H1 (cell line): ENCODE results near the gene TJP2. TPM values are rescaled to one million over a fixed set of nuclear protein-coding genes. Genes with fewer than 3 reads are reported as not detected.
A peak's percentile ranks its signal among the peaks of the same experiment; 100 is the strongest.

Source experiments
- CTCF ChIA-PET: fragments of 300-600 bp; sonication (Branson Sonifier 250); formaldehyde crosslinking; loops from one replicate; lab custom pipeline; 2021; ENCODE audit not compliant: partially characterized antibody; lab: Charles Lee
- POLR2A ChIA-PET: fragments of 300-600 bp; sonication (Branson Sonifier 250); formaldehyde crosslinking; loops from one replicate; lab custom pipeline; 2021; ENCODE audit warnings: inconsistent platforms; ENCODE audit not compliant: partially characterized antibody; lab: Charles Lee
- DNase-seq, 2 experiments: peaks; one replicate each; pipeline versions ENCODE4 v3.0.0 to v3.0.0-alpha.2; 2010 to 2022; ENCODE audit warnings: low spot score in 2 of 2, low read depth in 1 of 2, mixed read lengths in 1 of 2
- FAIRE-seq: peaks from 2 replicates; lab custom pipeline; 2011; peaks lifted over from hg19 to GRCh38; lab: Jason Lieb, UNC
- H2AFZ ChIP-seq: 2 replicates; pipeline ENCODE4 v1.8.1; 2012; ENCODE audit warnings: low read length, inconsistent platforms
- H2AK5ac ChIP-seq: 2 replicates; pipeline ENCODE4 v1.6.1; 2013; ENCODE audit warnings: low read depth, low read length
- H2BK120ac ChIP-seq: replicated peaks from 2 replicates; pipeline ENCODE3; 2013; ENCODE audit warnings: low read depth, low read length, inconsistent platforms
- H2BK12ac ChIP-seq: 2 replicates; pipeline ENCODE4 v1.6.1; 2013; ENCODE audit warnings: low read depth, low read length
- H2BK15ac ChIP-seq: 2 replicates; pipeline ENCODE4 v1.6.1; 2013; ENCODE audit warnings: low read length
- H2BK20ac ChIP-seq: 2 replicates; pipeline ENCODE4 v1.6.1; 2013; ENCODE audit warnings: low read length
- H2BK5ac ChIP-seq: 2 replicates; pipeline ENCODE4 v1.6.1; 2013; ENCODE audit warnings: low read depth, low read length
- H3K14ac ChIP-seq: 2 replicates; pipeline ENCODE4 v1.6.1; 2013; ENCODE audit warnings: inconsistent platforms; ENCODE audit not compliant: insufficient read length
- H3K18ac ChIP-seq: 2 replicates; pipeline ENCODE4 v1.6.1; 2013; ENCODE audit warnings: low read length; ENCODE audit errors: extremely low read depth
- H3K23ac ChIP-seq: 2 replicates; pipeline ENCODE4 v1.6.1; 2013; ENCODE audit warnings: inconsistent platforms; ENCODE audit not compliant: insufficient read length
- H3K23me2 ChIP-seq: 2 replicates; pipeline ENCODE4 v1.6.1; 2013; ENCODE audit warnings: low read depth, low read length
- H3K27ac ChIP-seq: 2 replicates; pipeline ENCODE4 v1.6.1; 2011; ENCODE audit warnings: low read depth, low read length, inconsistent platforms
- H3K27me3 ChIP-seq, 4 experiments: replicated peaks in 1 of 4; 1 replicate in 1 of 4; 2 replicates in 3 of 4; pipeline versions ENCODE4 v1.6.1 to v1.8.1; 2011 to 2013; ENCODE audit warnings: low read length in 3 of 4, mild to moderate bottlenecking in 3 of 4, inconsistent platforms in 2 of 4, mixed read lengths in 2 of 4, moderate library complexity in 1 of 4; ENCODE audit not compliant: control insufficient read depth in 3 of 4, insufficient read depth in 3 of 4; ENCODE audit errors: extremely low read depth in 1 of 4
- H3K36me3 ChIP-seq, 4 experiments: 2 replicates each; pipeline versions ENCODE4 v1.6.1 to v1.8.1; 2011 to 2013; ENCODE audit warnings: mild to moderate bottlenecking in 4 of 4, low read length in 3 of 4, moderate library complexity in 2 of 4, control low read depth in 1 of 4, inconsistent platforms in 1 of 4; ENCODE audit not compliant: insufficient read depth in 4 of 4, control insufficient read depth in 2 of 4
- H3K4ac ChIP-seq: replicated peaks from 2 replicates; pipeline ENCODE3; 2013; ENCODE audit warnings: low read length, low read depth, mixed read lengths, inconsistent platforms; ENCODE audit not compliant: insufficient read length
- H3K4me1 ChIP-seq, 4 experiments: replicated peaks in 1 of 4; 1 replicate in 1 of 4; 2 replicates in 3 of 4; pipeline versions ENCODE4 v1.6.1 to v1.8.1; 2011 to 2013; ENCODE audit warnings: low read length in 3 of 4, inconsistent platforms in 2 of 4, mixed read lengths in 1 of 4; ENCODE audit not compliant: insufficient read depth in 4 of 4, control insufficient read depth in 3 of 4
- H3K4me2 ChIP-seq, 2 experiments: 2 replicates each; pipeline versions ENCODE4 v1.6.1 to v1.8.1; 2011 to 2013; ENCODE audit warnings: low read depth in 2 of 2, low read length in 2 of 2, control low read depth in 1 of 2, inconsistent platforms in 1 of 2, mild to moderate bottlenecking in 1 of 2; ENCODE audit not compliant: insufficient read depth in 1 of 2
- H3K4me3 ChIP-seq, 4 experiments: fragments of 200-600, 300-600 bp in 1 of 4; sonication (generic), shearing (Covaris generic), sonication (Bioruptor Twin) in 1 of 4; 2 replicates each; pipeline versions ENCODE4 v1.5.1 to v1.8.1; 2011 to 2016; ENCODE audit warnings: low read length in 4 of 4, low read depth in 3 of 4, control low read depth in 2 of 4, inconsistent platforms in 2 of 4, mild to moderate bottlenecking in 2 of 4, mixed read lengths in 1 of 4, moderate library complexity in 1 of 4; ENCODE audit not compliant: insufficient read depth in 2 of 4; ENCODE audit errors: extremely low read depth in 1 of 4
- H3K56ac ChIP-seq: replicated peaks from 2 replicates; pipeline ENCODE3; 2013; ENCODE audit warnings: low read depth, mild to moderate bottlenecking, mixed read lengths, low read length, inconsistent platforms; ENCODE audit not compliant: insufficient read length
- H3K79me1 ChIP-seq: 2 replicates; pipeline ENCODE4 v1.6.1; 2013; ENCODE audit warnings: low read depth, low read length, control low read depth
- H3K79me2 ChIP-seq, 2 experiments: 2 replicates each; pipeline versions ENCODE4 v1.6.1 to v1.8.1; 2012 to 2013; ENCODE audit warnings: low read length in 2 of 2, mild to moderate bottlenecking in 2 of 2, inconsistent platforms in 1 of 2; ENCODE audit not compliant: insufficient read depth in 2 of 2, control insufficient read depth in 1 of 2
- H3K9ac ChIP-seq, 4 experiments: replicated peaks in 1 of 4; 1 replicate in 1 of 4; 2 replicates in 3 of 4; pipeline versions ENCODE4 v1.6.1 to v1.8.1; 2011 to 2013; ENCODE audit warnings: low read depth in 3 of 4, low read length in 3 of 4, control low read depth in 2 of 4, mild to moderate bottlenecking in 2 of 4, moderate library complexity in 2 of 4, inconsistent platforms in 1 of 4; ENCODE audit errors: extremely low read depth in 1 of 4
- H3K9me3 ChIP-seq, 2 experiments: 2 replicates each; pipeline versions ENCODE4 v1.6.1 to v1.8.1; 2012 to 2013; ENCODE audit warnings: mild to moderate bottlenecking in 2 of 2, moderate library complexity in 2 of 2, control low read depth in 1 of 2, inconsistent platforms in 1 of 2, low read depth in 1 of 2, low read length in 1 of 2, mixed read lengths in 1 of 2; ENCODE audit not compliant: insufficient read depth in 2 of 2
- H4K20me1 ChIP-seq, 2 experiments: replicated peaks in 1 of 2; 2 replicates each; pipeline versions ENCODE3 to v1.8.1; 2011 to 2013; ENCODE audit warnings: inconsistent platforms in 2 of 2, low read length in 2 of 2, mild to moderate bottlenecking in 1 of 2; ENCODE audit not compliant: insufficient read depth in 2 of 2, control insufficient read depth in 1 of 2
- H4K5ac ChIP-seq: 2 replicates; pipeline ENCODE4 v1.6.1; 2013; ENCODE audit warnings: low read length, low read depth, mixed read lengths, inconsistent platforms; ENCODE audit not compliant: insufficient read length
- H4K8ac ChIP-seq: 2 replicates; pipeline ENCODE4 v1.8.0; 2013; ENCODE audit warnings: mild to moderate bottlenecking, moderate library complexity, low read length, inconsistent platforms; ENCODE audit not compliant: insufficient read depth; ENCODE audit errors: extremely low read depth
- H4K91ac ChIP-seq: replicated peaks from 2 replicates; pipeline ENCODE3; 2013; ENCODE audit warnings: low read length, mixed read lengths, inconsistent platforms; ENCODE audit not compliant: insufficient read length
- CBX5 ChIP-seq: fragments of 300-800, 300-1000 bp; sonication (generic); IDR thresholded peaks from 2 replicates; pipeline ENCODE4 v1.7.1; 2016; ENCODE audit warnings: antibody characterized with exemption, low read length, low read depth
- SUZ12 ChIP-seq: fragments of 200-600 bp; sonication (generic); IDR thresholded peaks from 2 replicates; pipeline ENCODE4 v1.6.1; 2012; ENCODE audit warnings: mild to moderate bottlenecking, inconsistent platforms, low read length, moderate library complexity, mixed read lengths
- WGBS, 2 experiments: shearing (Covaris generic) in 1 of 2; methylation state at CpG; one replicate each; pipeline versions ENCODE4 v1.1.6 to v1.1.7; 2013 to 2015; ENCODE audit warnings: low lambda C conversion rate in 2 of 2, mixed read lengths in 2 of 2, inconsistent platforms in 1 of 2, low coverage in 1 of 2, missing lambda C conversion rate in 1 of 2; ENCODE audit not compliant: insufficient replicate concordance in 2 of 2, insufficient coverage in 1 of 2, insufficient read length in 1 of 2; ENCODE audit errors: extremely low coverage in 1 of 2, missing lambda C conversion rate in 1 of 2; 5-methylcytosine and 5-hydroxymethylcytosine counted together
- polyA plus RNA-seq, 7 experiments: library from polyadenylated mRNA; depleted of rRNA in 3 of 7; stranded (reverse) in 5 of 7; unstranded in 2 of 7; fragments of >200 nt in 5 of 7; fragments of 200-250 nt in 2 of 7; gene quantifications; 1 replicate in 5 of 7; 2 replicates in 1 of 7; 4 replicates in 1 of 7; pipeline versions ENCODE4 v1.2.1 to v1.2.3, GENCODE V29; 2011 to 2013; ENCODE audit warnings: missing spikeins in 2 of 7, mixed read lengths in 2 of 7
- total RNA-seq: library from RNA; stranded (reverse); fragmentation: NEBNext Ultra II Directional; extraction: Animal tissue kit (Norgen Biotek cat#: 25700); gene quantifications from 2 replicates; pipeline ENCODE4 v1.2.1, GENCODE V29; 2021

Gene TJP2
- total and polyA plus RNA-seq, 2 of the 8 experiments (the other 6 are each of a cell fraction or from before 2014, with no cell fraction given) = 54.9 to 137 TPM

- H2BK20ac ChIP-seq = 0 out of 2 replicates have a peak overlapping the region, but pooled peaks have one; percentile 9
- DNase-seq (no peak), FAIRE-seq (no peak)
- H4K20me1 ChIP-seq = no peaks in the 10 kb centered on the region
- no peak overlapping the region for H3K4me2 ChIP-seq
- H3K4ac ChIP-seq = no peak overlapping the region
- no peak overlapping the region for H4K5ac ChIP-seq
- no peak overlapping the region for H2BK15ac ChIP-seq
- no peak overlapping the region for H3K27ac ChIP-seq
- H3K79me1 ChIP-seq = no peaks in the 10 kb centered on the region
- 89% methylated on average over 5 of the region's 5 CpGs; no CpG with 5 or more reads in 1 of the 2 experiments for WGBS, 2 experiments
- no peaks in the 10 kb centered on the region for H3K23me2 ChIP-seq
- H2AK5ac ChIP-seq = no peak overlapping the region
- H3K9ac ChIP-seq = no peak overlapping the region
- no peaks in the 10 kb centered on the region for H3K79me2 ChIP-seq
- H4K8ac ChIP-seq = no peak overlapping the region
- TF ChIP-seq SUZ12 (no peak), CBX5 (no peak)
- no peaks in the 10 kb centered on the region for H3K36me3 ChIP-seq
- no peak overlapping the region for H3K18ac ChIP-seq
- H2AFZ ChIP-seq = no peak overlapping the region
- H3K23ac ChIP-seq = no peak overlapping the region
- peaks cover 0 to 3% (median 1%) of the 10 kb centered on the region in 4 experiments; a peak in 1 of 7 replicates for H3K4me1 ChIP-seq
- H2BK5ac ChIP-seq = no peak overlapping the region
- H3K14ac ChIP-seq = peak overlapping the region; percentile 48
- H3K4me3 ChIP-seq = no peak overlapping the region
- POLR2A ChIA-PET = no interaction called here
- H3K56ac ChIP-seq = no peak overlapping the region
- no peaks in the 10 kb centered on the region for H3K27me3 ChIP-seq
- H4K91ac ChIP-seq = no peak overlapping the region
- H3K9me3 ChIP-seq = peaks cover 0 to 4% of the 10 kb centered on the region in 2 experiments; a peak in 1 of 4 replicates
- H2BK12ac ChIP-seq = no peak overlapping the region
- no peak overlapping the region for H2BK120ac ChIP-seq
- CTCF ChIA-PET = no interaction called here
Measured at GRCh38 chr9:69279084-69279731, 105.1 kb downstream of the TJP2 start.
